ENCODE data around the gene GTF3A. TPM values are rescaled to one million over a fixed set of nuclear protein-coding genes. Genes with fewer than 3 reads are reported as not detected.

The GTF3A gene
- total RNA-seq, 1 donor from 2014 or later: 68.0 TPM

DNA sequence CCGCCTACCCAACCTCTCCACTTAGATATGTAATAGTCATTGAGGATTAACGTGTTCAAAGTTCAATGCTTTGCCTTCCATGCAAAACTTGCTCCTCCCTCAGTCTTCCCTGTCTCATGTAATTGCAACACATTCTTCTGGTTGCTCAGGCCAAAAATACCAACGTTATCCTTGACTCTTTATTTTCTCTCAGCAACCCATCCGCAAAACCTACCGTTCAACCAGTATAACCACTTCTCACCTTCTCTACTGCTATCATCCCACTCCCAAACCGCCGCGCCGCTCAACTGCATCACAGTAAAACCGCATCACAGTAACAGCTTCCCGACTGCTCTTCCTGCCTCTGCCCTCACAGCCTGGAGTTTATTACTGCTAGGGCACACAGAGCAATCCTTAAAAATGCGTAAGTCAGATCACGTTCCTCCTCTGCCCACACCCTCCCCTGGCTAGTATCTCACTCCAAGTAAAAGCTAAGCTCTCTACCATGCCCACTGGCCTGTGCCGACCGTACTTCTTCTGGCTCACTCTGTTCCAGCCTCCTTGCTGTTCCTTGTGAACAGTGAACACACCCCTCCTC, 17.7 kb downstream of the GTF3A start:
- Mint-ChIP-seq H3K27ac (no peak overlapping the region), H3K4me3 (no peak overlapping the region)

DNA sequence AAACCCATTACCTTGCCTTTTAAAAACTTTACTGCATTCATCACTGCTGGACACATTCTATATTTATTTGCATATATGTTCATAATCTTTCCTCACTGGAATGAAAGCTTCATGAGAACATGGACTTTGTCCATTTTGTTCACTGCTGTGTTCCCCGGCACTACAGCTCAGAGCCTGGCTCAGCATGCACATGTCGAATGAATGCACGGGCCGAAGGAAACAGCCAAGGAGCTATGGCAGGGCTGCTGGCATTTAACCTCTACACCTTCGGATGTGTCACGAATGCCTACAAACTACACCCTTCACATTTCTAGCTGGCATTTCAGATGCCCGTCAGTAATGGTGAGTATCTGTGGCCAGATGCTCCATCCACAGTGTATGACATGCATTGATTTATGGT, 18.4 kb downstream of the GTF3A start:
- no peaks in the 10 kb centered on the region for H3K9me3 Mint-ChIP-seq
- H3K27ac Mint-ChIP-seq: no peak overlapping the region
- peaks cover 14% of the 10 kb centered on the region for H3K4me1 Mint-ChIP-seq (ENCODE audit: unreplicated experiment)
- H3K4me3 Mint-ChIP-seq: no peak overlapping the region
- no peak for DNase-seq (ENCODE audit: extremely low spot score, unreplicated experiment)
- H3K36me3 Mint-ChIP-seq: peaks cover 16% of the 10 kb centered on the region
- H3K27me3 Mint-ChIP-seq: no peaks in the 10 kb centered on the region
- TF ChIP-seq, protein P1, sequence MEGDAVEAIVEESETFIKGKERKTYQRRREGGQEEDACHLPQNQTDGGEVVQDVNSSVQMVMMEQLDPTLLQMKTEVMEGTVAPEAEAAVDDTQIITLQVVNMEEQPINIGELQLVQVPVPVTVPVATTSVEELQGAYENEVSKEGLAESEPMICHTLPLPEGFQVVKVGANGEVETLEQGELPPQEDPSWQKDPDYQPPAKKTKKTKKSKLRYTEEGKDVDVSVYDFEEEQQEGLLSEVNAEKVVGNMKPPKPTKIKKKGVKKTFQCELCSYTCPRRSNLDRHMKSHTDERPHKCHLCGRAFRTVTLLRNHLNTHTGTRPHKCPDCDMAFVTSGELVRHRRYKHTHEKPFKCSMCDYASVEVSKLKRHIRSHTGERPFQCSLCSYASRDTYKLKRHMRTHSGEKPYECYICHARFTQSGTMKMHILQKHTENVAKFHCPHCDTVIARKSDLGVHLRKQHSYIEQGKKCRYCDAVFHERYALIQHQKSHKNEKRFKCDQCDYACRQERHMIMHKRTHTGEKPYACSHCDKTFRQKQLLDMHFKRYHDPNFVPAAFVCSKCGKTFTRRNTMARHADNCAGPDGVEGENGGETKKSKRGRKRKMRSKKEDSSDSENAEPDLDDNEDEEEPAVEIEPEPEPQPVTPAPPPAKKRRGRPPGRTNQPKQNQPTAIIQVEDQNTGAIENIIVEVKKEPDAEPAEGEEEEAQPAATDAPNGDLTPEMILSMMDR (conservative IDR thresholded peaks at IDR 0.05): no peak

More for the DNA sequence above, 17.7 kb downstream of the GTF3A start:
- DNase-seq (ENCODE audit: extremely low spot score, unreplicated experiment): no peak
- H3K9me3 Mint-ChIP-seq: no peaks in the 10 kb centered on the region
- peaks cover 8% of the 10 kb centered on the region for H3K4me1 Mint-ChIP-seq (ENCODE audit: unreplicated experiment)
- peaks cover 23% of the 10 kb centered on the region for H3K36me3 Mint-ChIP-seq
- no peaks in the 10 kb centered on the region for H3K27me3 Mint-ChIP-seq
- TF ChIP-seq, protein P1 (conservative IDR thresholded peaks at IDR 0.05): no peak

DNA sequence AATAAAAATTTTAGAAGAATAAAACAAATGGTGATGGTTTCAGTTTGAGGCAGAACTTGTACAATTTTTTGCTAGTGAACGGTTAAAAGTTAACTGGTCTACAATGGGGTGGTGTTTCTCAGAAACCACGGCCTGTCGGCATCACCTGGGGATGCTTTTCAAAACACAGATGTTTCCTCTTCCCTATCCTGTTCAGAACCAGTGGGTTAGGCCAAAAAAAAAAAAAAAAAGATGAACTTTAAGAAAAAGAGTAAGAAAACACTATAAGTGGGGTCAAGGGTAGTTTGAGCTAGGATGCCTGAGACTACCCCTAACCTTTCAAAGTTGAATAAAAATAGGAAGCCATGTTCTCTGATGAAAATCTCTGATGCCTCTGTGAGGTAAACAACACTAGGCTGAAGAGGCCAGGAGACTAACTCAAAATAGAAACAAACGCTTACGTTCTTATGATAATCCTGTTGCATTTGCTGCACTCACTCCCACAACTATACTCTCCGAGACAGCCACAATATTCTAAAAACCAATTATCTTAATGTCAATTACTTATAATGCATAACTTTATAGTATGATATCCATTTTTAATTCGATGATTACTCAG, 22.7 kb downstream of the GTF3A start:
- H3K9me3 Mint-ChIP-seq: no peaks in the 10 kb centered on the region
- H3K4me1 Mint-ChIP-seq (ENCODE audit: unreplicated experiment): peaks cover 27% of the 10 kb centered on the region
- H3K4me3 Mint-ChIP-seq: no peak overlapping the region
- TF ChIP-seq, protein P1 (conservative IDR thresholded peaks at IDR 0.05): no peak
- peaks cover 8% of the 10 kb centered on the region for H3K36me3 Mint-ChIP-seq
- no peak for DNase-seq (ENCODE audit: extremely low spot score, unreplicated experiment)
- H3K27ac Mint-ChIP-seq: no peak overlapping the region
- H3K27me3 Mint-ChIP-seq: peaks cover 3% of the 10 kb centered on the region

DNA sequence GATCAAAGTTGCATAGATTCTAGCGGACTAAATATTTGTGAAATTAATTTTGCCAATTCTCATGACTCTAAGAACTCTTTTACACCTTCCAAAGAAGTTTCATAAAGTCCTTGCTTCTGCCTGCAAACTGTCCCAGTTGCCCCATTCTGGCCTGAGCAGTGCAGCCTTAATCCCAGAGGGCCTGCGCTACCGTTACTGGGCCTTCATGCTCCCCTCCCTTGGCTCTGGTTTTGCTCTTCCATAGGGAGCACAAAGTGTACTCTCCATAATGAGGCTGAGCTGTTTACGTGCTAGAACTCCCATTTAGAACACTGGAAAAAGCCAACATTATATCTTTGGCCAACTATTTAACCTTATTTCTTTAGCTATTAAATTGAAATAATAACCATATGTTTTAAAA, 23.9 kb downstream of the GTF3A start:
- DNase-seq (ENCODE audit: extremely low spot score, unreplicated experiment): no peak
- Mint-ChIP-seq H3K9me3 (no peaks in the 10 kb centered on the region), H3K4me3 (peak overlapping the region; percentile 96), H3K4me1 (ENCODE audit: unreplicated experiment) (peaks cover 20% of the 10 kb centered on the region), H3K27me3 (peaks cover 5% of the 10 kb centered on the region), H3K27ac (no peak overlapping the region), H3K36me3 (no peaks in the 10 kb centered on the region)
- TF ChIP-seq, protein P1 (conservative IDR thresholded peaks at IDR 0.05): no peak

DNA sequence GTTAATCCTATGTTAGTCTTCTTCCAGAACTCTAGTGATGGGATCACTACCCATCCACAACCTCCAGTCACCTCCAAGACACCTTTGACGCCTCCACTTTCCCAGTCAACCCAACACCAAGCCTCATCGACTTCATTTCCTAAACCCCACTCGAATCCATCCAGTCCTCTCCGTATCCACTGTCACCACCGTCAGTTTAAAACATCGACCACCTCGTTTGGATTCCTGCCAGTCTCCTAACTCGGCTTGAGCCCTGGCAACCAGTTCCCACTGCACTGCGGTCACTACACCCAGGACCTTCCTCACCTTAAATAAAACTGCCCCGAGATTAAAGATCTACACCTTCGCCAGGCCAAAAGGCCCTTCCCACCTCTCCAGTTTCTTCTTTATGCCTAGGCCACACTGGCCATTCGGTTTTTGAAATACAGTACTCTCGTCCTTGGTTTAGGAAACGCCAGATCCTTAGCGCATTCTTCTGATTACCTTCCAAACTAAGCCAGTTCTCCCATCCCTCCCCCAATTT, 24.7 kb downstream of the GTF3A start:
- TF ChIP-seq, protein P1 (conservative IDR thresholded peaks at IDR 0.05): no peak
- no peak for DNase-seq (ENCODE audit: extremely low spot score, unreplicated experiment)
- Mint-ChIP-seq H3K36me3 (no peaks in the 10 kb centered on the region), H3K4me1 (ENCODE audit: unreplicated experiment) (peaks cover 20% of the 10 kb centered on the region), H3K27ac (peak overlapping the region; percentile 94), H3K4me3 (peak overlapping the region; percentile 96), H3K27me3 (peaks cover 5% of the 10 kb centered on the region), H3K9me3 (no peaks in the 10 kb centered on the region)

All from type B pancreatic cell (in vitro differentiated cells).